ENCODE measurements around the gene PGM2L1.

PGM2L1 gene

GRCh38 chr11:74384641-74385040, 13.6 kb downstream of the PGM2L1 start:
- no peaks in the 10 kb centered on the region for H3K9me3 ChIP-seq (ENCODE audit: insufficient read depth, low read length)
- H4K20me1 ChIP-seq (ENCODE audit: low read depth, low read length): no peaks in the 10 kb centered on the region; the same call in 1 of the 2 replicates
- no peak overlapping the region for H3K27ac ChIP-seq (ENCODE audit: low read depth, low read length)
- no peak overlapping the region for H2AFZ ChIP-seq (ENCODE audit: low read depth, low read length, severe bottlenecking)
- H3K9ac ChIP-seq (ENCODE audit: low read length): no peak overlapping the region
- TF ChIP-seq EZH2phosphoT487 (conservative IDR thresholded peaks at IDR 0.05; ENCODE audit: low read length): no peak
- TF ChIP-seq, protein P1, sequence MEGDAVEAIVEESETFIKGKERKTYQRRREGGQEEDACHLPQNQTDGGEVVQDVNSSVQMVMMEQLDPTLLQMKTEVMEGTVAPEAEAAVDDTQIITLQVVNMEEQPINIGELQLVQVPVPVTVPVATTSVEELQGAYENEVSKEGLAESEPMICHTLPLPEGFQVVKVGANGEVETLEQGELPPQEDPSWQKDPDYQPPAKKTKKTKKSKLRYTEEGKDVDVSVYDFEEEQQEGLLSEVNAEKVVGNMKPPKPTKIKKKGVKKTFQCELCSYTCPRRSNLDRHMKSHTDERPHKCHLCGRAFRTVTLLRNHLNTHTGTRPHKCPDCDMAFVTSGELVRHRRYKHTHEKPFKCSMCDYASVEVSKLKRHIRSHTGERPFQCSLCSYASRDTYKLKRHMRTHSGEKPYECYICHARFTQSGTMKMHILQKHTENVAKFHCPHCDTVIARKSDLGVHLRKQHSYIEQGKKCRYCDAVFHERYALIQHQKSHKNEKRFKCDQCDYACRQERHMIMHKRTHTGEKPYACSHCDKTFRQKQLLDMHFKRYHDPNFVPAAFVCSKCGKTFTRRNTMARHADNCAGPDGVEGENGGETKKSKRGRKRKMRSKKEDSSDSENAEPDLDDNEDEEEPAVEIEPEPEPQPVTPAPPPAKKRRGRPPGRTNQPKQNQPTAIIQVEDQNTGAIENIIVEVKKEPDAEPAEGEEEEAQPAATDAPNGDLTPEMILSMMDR (IDR thresholded peaks at IDR 0.05; ENCODE audit: insufficient read depth, low read length, poor library complexity, severe bottlenecking): no peak
- no peaks in the 10 kb centered on the region for H3K9me2 ChIP-seq (replicated peaks; ENCODE audit: insufficient read depth, low read length)
- no peaks in the 10 kb centered on the region for H3K27me3 ChIP-seq (ENCODE audit: low read length)
- H3K4me2 ChIP-seq (ENCODE audit: low read depth, low read length, poor library complexity, severe bottlenecking): no peak overlapping the region
- no peak overlapping the region for H3K4me3 ChIP-seq (ENCODE audit: insufficient read depth, low read length, poor library complexity, severe bottlenecking)
- H3K79me2 ChIP-seq (ENCODE audit: insufficient read depth, low read length): no peaks in the 10 kb centered on the region
- no peaks in the 10 kb centered on the region for H3K36me3 ChIP-seq (ENCODE audit: low read length)
- no peaks in the 10 kb centered on the region for H3F3A ChIP-seq (ENCODE audit: insufficient read depth)

DNA sequence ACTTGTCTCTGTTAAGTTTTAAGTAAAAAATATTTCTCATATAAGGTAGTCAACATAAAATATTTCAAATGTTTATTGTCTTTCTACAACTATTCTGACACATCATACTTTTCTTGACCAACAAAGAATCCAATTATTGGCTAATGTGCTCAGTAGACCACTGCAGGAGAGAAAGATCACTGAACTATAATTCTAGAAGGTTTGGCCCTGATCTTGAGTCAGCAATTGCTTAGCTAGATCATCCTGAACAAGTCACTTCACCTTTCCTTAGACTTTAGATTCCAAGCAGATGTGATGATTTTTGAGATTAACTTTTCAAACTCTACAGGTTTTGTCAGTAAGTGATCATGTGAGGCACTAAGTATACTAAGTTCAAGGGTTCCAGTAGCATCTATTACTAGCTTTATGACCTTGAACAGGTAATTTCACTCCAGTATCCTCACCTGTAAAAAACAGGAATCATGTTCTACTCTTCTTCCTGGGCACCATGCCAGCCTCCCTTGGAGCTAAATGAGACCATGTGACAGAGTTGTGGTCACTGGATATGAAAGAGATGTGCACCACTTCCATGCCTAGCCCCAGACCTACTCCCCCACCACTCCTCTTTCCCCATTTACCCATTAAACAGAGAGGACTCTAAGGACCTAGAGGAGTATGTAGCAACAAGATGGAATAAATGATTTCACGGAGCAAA, 17.3 kb downstream of the PGM2L1 start:
- Histone ChIP-seq H3K9ac (ENCODE audit: low read length) (no peak overlapping the region), H3K4me2 (ENCODE audit: low read depth, low read length, poor library complexity, severe bottlenecking) (no peak overlapping the region), H2AFZ (ENCODE audit: low read depth, low read length, severe bottlenecking) (no peak overlapping the region), H3K9me2 (replicated peaks; ENCODE audit: insufficient read depth, low read length) (no peaks in the 10 kb centered on the region), H3K27ac (ENCODE audit: low read depth, low read length) (no peak overlapping the region), H3K27me3 (ENCODE audit: low read length) (no peaks in the 10 kb centered on the region), H3K36me3 (ENCODE audit: low read length) (no peaks in the 10 kb centered on the region), H3F3A (ENCODE audit: insufficient read depth) (no peaks in the 10 kb centered on the region), H3K79me2 (ENCODE audit: insufficient read depth, low read length) (no peaks in the 10 kb centered on the region), H3K4me3 (ENCODE audit: insufficient read depth, low read length, poor library complexity, severe bottlenecking) (no peak overlapping the region), H4K20me1 (ENCODE audit: low read depth, low read length) (no peaks in the 10 kb centered on the region; the same call in 1 of the 2 replicates), H3K9me3 (ENCODE audit: insufficient read depth, low read length) (no peaks in the 10 kb centered on the region)
- TF ChIP-seq, protein P1 (IDR thresholded peaks at IDR 0.05; ENCODE audit: insufficient read depth, low read length, poor library complexity, severe bottlenecking): no peak
- TF ChIP-seq EZH2phosphoT487 (conservative IDR thresholded peaks at IDR 0.05; ENCODE audit: low read length): no peak

DNA sequence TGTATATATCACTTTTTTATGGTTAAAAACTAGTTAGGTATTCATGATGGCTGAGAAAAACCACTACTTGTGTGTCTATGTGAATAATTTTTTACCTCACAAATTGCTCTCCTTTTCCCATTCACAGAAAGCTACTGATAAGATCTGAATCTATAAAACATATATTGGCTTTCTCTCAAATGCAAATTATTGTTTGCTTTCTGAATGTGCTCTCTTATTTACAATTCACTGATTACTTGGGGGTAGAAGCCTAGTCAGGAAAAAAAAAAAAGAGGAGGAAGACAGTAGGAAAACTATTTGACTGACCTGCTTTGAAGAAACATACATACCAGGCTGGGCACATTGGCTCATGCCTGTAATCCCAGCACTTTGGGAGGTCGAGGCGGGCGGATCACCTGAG, 20.5 kb downstream of the PGM2L1 start:
- TF ChIP-seq EZH2phosphoT487 (conservative IDR thresholded peaks at IDR 0.05; ENCODE audit: low read length): no peak
- TF ChIP-seq, protein P1 (IDR thresholded peaks at IDR 0.05; ENCODE audit: insufficient read depth, low read length, poor library complexity, severe bottlenecking): no peak
- no peak overlapping the region for H3K4me2 ChIP-seq (ENCODE audit: low read depth, low read length, poor library complexity, severe bottlenecking)
- no peaks in the 10 kb centered on the region for H3K9me3 ChIP-seq (ENCODE audit: insufficient read depth, low read length)
- H2AFZ ChIP-seq (ENCODE audit: low read depth, low read length, severe bottlenecking): no peak overlapping the region
- H3K4me3 ChIP-seq (ENCODE audit: insufficient read depth, low read length, poor library complexity, severe bottlenecking): no peak overlapping the region
- H3K27me3 ChIP-seq (ENCODE audit: low read length): no peaks in the 10 kb centered on the region
- H3K9ac ChIP-seq (ENCODE audit: low read length): no peak overlapping the region
- no peaks in the 10 kb centered on the region; the same call in 1 of the 2 replicates for H4K20me1 ChIP-seq (ENCODE audit: low read depth, low read length)
- no peaks in the 10 kb centered on the region for H3K9me2 ChIP-seq (replicated peaks; ENCODE audit: insufficient read depth, low read length)
- no peaks in the 10 kb centered on the region for H3F3A ChIP-seq (ENCODE audit: insufficient read depth)
- H3K79me2 ChIP-seq (ENCODE audit: insufficient read depth, low read length): no peaks in the 10 kb centered on the region
- no peak overlapping the region for H3K27ac ChIP-seq (ENCODE audit: low read depth, low read length)
- no peaks in the 10 kb centered on the region for H3K36me3 ChIP-seq (ENCODE audit: low read length)
